NCI-H2171 (cell line): ENCODE measurements around the gene MARCHF2.

Experiments used
- DNase-seq: peaks from one replicate; lab custom pipeline; 2025; lab: John Stamatoyannopoulos, UW

Gene MARCHF2

DNA sequence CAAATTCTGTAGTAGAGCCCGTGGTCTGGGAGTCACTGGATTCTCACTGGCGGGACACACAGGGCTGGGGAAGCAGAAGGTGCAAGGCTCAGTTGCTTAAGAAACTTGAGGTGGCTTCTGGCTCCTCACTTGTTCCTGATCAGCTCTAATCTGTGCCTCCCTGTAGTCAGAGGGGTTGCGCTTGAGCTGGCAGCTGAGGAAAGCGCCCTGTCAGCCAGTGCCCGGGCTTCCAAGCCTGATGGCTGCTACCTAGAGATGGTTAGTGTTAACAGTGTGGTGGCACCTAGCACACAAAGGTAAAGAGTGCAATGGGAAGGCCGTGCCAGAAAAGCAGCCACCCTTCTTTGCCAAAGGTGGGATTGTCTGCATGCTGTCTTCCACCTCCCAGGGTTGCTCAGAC, 40.5 kb downstream of the MARCHF2 start:
- no peak for DNase-seq

DNA sequence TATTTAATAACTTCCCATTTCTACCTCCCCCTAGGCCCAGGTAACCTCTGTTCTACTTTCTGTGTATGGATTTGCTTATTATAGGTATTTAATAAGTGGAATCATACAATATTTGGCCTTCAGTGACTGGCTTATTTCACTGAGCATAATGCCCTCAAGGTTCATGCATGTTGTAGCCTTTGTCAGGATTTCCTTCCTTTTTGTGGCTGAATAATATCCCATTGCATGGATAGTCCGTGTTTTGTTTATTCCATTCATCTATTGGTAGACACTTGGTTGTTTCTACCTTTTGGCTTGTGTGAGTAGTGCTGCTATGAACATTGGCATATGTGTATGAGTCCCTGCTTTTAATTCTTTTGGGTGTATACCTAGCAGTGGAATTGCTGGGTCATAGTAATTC, 41.1 kb downstream of the MARCHF2 start:
- DNase-seq = no peak

DNA sequence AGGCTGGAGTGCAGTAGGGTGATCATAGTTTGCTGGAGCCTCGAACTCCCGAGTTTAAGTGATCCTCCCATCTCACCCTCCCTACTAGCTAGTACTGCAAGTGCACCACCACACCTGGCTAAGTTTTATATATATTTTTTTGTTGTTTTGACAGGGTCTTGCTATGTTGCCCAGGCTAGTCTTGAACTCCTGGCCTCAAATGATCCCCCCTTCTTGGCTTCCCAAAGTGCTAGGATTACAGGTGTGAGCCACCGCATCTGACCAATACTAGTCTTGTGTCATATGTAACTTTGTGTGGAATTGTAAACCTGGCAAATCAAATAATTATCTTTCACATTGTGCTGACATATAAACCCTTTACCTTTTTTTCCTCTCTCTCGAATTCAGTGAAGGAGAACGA, 41.9 kb downstream of the MARCHF2 start:
- DNase-seq = no peak

DNA sequence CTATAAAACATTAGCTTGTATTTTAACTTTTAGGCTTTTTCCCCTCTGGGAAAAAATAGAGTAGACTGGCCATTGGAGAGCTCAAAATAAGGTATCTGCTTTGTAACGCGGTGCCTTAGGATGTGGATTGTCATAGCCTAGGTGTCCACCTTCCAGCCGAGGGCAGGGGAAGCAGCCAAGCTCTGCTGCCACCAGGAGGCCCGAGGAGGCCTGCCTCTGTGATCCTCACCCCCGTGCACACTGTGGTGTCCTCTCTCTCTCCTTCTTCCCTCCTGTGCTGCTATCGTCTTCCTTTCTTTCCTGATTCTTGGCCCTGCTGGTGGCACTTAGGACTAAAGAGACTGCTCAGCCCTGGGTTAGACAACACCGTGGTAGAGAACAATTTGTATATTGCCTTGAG, 43.0 kb downstream of the MARCHF2 start:
- DNase-seq = no peak

DNA sequence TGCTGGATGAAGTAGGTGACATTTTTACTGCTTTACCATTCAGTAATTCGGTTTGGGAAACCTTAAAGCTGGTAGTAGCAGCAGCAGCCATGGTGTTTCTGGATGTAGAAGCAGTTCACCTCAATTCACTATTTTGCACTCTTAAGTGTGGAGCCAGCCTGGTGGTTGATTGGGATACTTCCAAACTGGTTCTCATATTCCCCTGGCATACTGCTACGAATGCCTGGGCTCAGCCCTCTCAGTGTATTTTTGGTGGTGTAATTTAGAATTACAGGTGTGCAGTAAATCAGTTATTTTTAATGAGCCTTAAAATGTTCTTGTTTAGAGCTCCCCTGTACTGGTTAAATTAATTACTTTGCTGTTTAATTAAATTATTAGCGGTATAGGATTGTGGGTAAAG, 44.1 kb downstream of the MARCHF2 start:
- DNase-seq = no peak

DNA sequence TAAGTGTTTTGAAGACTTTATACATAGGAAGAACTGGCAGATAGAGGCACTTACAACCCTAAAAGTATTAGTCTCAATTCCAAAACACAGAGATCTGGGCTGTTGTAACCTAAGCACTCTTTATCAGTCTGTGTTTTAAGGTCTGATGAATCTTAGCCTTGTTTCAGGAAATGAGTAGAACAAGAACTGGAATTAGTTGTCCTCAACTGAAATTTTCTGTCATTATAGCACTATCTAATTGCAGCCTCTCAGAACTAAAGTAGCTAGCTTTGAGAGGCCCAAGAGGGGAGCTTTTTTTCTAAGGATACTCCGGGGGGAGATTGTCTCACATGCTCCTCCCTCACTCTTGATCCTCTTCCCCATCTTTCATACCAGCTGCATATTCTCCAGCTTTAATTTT, 44.7 kb downstream of the MARCHF2 start:
- no peak for DNase-seq

DNA sequence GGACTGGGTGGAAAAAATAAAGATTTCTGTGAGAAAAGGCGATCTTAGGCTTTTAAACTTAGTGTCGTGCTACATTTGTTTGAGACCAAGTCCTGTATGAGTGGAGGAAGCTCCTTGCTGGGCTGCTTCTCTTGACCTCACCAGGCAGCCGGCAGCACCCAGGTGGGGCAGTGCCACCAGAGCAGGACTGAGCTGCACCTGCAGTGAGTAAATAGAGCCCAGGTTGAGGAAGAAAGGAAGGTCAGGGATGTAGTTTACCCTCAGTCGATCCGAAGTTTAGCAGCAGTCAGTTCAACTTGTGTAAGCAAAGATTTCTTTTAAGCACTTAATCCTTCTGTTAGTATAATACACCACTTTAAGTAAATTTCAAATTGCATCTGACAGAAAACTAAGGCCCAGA, 45.3 kb downstream of the MARCHF2 start:
- DNase-seq = no peak

DNA sequence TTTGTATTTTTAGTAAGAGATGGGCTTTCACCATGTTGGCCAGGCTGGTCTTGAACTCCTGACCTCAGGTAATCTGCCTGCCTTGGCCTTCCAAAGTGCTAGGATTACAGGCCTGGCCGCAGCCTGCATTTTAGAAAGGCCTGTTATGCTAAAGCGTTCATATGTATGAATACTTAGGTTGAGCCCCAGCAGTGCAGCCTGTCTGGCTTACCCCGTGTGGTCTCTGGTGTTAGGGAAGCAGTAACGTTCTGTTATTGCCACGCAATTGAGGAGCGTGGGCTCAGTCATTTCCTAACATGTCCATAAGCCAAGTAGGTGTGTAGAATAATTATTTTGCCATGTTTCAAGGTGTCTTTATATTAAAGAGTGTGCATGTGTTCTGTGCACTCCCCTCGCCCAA, 46.0 kb downstream of the MARCHF2 start:
- no peak for DNase-seq

DNA sequence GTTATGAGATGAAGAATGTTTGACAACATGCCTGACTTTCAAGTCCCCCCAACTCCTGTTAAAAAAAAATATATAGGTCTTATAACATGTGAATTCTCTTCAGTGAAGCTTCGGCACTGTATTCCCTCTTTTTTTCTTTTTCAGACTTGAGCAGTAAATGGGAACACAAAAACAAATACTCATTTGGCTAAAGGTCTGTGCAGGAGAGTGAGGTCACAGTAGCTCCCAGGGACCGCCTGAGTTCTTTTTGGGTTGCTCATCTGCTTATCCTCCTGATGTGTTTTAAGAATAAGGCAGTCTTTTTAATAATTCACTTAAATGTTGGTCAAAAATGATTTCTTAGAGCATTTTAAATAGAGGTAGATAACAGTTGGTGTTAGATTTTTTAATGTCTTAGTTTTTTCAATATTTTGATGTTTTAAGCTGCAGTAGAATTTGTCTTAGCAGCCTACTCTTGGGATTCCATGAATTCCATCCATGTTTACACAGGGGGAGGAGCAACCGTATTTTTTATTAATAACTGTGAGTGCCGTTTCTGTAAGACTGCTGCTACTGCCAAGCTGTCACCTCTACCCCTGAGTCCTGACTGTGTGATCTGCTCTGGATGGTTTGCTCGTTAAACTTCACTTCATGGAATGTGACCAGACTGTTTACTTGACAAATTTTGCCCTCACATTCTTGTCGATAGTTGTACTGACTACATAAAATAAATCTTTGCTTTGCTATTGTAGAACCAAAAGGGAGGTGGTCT, 46.6 kb downstream of the MARCHF2 start:
- DNase-seq = no peak

DNA sequence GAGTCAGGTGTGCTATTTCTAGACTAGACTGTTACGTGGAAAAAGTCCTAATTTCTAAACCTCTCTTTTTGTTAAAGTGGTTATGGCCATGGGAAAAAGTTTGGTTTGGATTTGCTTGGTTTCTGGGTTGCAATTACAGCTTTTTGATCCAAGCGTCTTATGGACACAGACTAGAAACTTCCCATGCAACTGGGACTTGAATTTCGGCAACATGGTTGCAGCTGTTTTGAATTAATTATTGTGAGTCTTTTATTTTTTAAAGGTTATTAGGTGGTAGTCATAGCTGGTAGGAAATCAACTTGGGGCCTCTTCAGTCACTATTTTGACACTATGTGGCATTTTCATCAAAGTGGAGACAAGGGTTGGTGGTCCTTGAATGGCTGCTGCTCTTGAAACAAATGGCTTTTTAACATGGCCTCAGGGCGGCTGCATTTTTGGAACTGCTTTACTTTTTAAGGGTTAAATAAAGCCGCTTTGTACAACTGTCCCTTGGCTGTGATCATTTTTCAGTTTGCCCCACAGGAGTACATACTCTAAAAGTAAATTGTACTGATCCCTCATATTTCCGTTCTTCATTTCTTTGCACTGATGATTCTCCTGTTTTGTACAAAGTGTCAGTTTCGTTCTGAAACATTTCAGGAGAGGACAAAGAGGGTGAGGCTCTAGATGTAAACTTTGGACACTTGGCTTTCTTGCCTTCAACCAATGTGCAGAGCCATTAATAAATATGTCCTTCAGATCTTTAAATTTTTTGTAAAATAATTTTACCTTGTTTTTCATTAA, 47.6 kb downstream of the MARCHF2 start:
- no peak for DNase-seq

DNA sequence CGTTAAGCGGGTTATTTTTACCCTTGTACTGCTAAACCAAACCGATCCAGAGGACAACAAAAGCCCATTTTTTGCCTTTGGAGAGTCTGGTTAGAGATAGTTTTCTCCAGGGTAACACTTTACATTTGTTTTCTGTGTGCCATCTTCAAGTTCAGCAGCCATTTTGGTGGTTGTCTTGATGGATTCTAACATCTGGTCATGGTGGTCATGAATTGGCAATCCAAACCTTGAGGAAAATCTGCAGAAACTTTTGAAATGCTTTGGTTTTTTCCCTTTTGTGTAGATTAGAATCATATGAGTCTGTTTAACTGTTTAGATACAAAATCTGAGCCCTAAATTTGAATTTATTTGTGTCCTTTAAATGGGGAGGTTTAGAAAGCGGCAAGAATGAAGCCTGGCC, 48.3 kb downstream of the MARCHF2 start:
- DNase-seq = no peak

DNA sequence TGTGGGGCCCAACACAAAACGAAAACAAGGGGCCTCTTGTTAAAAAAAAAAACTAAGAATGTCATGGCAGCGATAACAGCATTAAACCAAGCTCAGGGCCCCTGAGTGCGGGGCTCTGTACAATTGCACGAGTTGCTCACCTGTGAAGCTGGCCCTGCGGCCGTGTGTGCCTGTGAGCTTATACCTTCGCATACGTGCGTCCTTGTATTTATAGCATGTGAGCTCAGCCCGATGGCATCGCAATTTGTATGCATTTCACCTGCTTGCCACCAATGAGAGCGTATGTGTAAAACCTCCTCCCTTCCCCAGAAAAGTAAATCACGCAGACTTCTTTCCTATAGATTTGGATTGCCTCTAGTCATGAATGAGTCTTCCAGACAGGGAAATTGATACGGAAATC, 48.8 kb downstream of the MARCHF2 start:
- DNase-seq = no peak

DNA sequence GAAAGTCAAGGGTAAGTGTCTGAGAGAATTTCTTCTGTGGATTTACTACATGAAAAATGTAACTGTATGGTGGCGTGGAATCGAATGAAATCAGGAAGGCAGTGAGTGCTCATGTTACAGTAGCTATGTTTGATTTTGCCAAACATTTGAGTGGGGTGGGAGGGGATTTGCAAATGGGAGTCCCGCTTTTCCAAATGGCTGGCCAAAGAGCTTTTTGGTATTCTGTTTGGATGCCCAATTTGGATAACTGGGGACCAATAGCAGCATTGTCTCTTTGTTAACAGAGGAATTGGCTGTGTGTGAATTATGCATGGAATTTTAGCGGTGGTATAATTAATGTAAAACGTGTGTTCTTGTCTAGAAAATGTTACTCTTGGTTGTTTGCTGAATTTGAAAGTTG, 49.5 kb downstream of the MARCHF2 start:
- DNase-seq = no peak

DNA sequence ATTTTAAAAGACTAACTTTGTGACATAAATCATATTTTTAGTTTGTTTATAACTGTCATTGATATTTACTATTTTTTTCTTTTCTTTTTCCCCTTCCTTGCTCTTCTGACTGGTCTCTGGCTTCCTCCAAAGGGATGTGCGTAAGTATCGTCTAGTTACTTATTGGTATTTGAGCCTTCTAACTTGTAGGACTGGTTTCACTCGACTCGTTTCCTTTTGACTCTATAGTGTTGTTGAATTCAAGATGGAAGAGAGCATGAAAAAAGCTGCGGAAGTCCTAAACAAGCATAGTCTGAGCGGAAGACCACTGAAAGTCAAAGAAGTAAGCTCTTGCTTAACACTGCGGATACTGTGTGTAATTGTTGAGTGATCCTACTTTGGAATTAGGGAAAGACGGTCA, 50.3 kb downstream of the MARCHF2 start:
- DNase-seq = no peak

DNA sequence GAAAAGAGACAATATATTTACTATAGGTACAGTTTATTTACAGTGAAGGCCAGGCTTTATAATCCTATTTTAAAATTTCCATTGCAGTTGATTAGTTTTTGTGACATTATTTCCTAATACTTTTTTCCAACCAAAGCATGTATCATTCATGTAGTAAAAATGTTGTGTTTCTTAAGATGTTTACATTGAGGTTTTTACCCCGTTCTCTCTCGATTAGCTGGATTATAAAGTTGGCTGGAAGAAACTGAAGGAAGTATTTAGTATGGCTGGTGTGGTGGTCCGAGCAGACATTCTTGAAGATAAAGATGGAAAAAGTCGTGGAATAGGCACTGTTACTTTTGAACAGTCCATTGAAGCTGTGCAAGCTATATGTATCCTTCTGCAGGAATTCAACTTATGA, 52.9 kb downstream of the MARCHF2 start:
- DNase-seq = no peak

DNA sequence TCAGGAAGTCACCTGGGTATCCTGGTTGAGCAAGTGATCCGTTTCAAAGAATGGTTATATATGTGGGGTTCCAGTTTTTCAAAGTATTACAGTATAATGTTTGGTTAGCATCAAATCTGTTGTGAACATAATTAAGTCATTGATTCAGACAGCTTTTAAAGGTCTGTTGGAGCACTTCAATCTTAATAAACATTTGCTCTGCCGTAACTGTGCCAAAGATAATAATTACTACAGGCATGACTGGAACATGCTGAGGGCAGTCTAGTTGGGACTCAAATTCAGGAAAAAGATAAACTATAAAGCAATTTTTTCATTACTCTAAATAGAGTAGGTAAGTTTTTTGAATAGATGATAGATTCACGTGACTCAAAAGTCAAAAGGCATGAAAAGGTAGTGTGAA, 55.0 kb downstream of the MARCHF2 start:
- DNase-seq = no peak

DNA sequence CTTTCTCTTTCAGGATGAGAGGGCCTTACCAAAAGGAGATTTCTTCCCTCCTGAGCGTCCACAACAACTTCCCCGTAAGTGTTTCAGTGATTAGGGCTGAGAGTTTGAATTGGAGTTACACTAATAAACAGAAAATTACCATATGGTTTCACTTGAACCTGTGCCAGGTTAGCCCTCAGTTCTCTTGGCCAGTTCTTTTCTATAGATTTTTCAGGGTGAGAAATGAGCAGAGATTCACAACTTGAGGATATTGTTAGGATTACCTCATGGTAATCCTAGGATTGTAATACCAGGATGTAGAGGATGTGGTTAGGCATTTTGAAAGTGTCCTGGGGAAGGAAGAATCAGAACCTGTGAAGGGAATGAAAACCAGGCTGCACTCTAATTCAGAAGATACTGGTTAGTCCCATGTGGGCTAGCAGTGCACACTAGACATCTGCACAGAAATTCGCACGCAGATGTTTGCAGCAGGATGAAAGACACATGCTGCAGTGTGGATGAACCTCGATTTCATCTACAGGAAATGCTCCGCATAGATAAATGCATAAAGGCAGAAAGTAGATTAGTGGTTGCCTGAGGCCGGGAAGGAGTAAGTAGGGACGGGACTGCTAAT, 55.8 kb downstream of the MARCHF2 start:
- no peak for DNase-seq

DNA sequence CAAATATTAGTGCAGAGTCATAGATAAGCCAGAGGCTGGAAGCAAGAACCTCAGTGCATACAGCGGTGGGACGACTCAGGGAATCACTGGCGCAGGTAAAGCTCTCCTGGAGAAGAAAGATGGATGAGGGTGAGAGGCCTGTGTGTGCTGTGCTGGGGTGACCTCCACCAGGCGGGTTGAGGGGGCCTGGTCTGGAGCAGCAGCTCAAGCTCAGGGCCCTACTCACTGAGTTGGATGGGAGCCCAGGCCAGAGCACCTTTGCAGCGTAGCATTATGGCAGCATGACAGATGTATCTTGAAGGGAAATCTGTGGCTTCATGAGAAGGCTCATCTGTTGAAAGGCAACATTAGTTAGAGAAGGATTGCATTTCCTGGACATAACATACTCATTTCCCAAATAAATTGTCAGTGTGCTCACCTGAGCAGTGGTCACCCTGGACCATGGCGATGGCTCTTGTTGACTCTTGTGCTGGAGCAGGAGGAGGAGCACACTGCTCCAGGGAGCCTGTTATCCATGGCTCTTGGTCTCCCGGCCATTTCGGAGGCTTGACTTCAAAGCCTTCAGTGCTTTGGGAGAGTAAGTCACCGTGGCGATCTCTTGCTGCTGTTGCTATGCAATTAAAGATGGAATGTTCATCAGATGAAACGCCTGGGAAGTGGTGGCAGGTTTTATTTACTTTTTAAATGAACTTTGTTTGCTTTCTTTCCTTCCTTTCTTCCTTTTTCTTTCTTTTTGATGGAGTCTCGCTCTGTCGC, 56.7 kb downstream of the MARCHF2 start:
- no peak for DNase-seq

DNA sequence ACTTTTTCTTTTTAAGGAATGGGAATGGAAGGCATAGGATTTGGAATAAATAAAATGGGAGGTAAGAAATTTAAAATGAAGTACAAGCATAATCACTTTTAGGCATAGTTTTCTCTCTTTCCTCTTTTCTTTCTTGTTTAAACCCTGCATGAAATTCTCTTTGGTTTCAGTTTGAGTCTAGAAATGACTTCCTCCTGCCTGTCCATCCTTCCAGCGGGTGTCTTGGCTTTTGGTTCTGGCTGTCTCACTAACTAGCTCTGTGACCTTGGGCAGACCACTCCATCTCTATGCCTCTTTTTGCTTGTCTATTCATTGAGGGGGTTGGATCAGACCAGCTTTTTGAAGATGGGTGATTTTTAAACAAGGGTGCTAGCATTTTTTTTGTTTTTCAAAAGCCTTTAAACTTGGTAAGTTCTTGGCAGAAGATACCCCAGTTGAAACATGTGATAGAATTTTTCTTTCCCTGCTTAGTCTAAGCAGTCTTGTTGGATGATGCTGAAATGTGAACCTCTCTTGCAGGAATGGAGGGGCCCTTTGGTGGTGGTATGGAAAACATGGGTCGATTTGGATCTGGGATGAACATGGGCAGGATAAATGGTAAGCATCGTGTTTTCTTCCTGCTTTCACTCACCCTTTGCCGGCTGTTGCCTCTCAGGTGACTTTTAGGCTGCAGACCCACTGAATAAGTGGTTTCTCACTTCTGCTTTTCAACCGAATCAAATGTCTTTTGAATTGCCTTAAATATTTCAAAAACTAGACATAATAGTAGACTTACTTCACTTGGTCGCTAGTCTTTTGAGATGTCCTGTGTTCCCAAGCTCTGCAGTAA, 60.8 kb downstream of the MARCHF2 start:
- no peak for DNase-seq

DNA sequence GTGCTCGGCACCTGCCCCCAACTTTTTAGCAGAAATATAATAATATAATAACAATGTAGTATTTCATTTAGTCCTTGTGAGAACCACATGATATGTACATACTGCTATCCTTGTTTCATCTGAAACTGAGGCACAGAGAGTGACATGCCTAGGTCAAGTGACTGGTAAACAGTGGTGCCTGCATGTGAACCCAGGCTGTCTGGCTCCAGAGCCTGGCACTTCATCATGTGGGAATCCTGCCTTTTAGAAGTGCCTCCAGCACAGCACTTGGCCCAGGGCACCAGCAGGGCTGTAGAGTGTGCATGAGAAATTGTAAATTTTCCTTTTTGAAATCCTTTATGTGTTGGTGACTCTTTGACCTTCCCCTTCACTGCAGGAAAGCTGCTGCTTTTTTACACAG, 61.9 kb downstream of the MARCHF2 start:
- DNase-seq = no peak

DNA sequence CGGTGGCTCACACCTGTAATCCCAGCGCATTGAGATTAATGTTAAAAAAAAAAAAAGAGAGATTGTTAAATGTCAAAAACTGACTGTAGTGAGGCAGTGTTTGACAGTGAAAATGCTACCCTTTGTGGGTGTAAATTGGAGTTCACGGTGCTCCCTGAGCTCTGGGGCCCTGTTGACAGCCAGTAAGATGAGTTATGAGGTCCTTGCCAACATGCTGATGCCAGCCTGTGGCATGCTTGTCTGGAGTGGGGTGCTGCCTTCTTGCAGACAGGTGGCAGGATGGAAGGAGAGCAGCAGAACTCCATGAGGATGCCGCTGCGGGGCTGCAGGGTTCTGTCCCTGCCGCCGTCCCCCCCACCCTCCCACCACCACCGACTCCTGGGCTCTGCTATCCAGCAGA, 63.4 kb downstream of the MARCHF2 start:
- no peak for DNase-seq

DNA sequence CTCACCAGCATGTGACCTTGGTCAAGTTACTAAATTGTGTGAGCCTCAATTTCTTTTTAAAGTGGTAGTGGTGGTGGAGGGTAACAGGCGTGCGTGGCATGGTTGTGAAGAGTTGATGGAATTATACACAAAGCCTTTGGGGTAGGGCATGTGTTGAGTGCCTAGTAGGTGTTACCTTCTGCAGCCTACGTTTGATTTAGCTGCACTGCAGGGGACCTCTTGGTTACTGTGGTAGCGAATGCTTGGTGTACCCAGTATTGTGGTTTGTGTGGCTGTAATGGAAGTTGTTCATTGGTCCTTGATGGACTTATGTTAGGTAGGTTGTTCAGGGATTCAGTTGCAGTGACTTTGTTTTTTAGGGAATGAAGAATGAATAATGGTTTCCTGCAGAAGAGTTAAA, 64.8 kb downstream of the MARCHF2 start:
- no peak for DNase-seq
